ENCODE data around the gene KDM3B. TPM values are rescaled to one million over a fixed set of nuclear protein-coding genes. Genes with fewer than 3 reads are reported as not detected.

The KDM3B gene, protein sequence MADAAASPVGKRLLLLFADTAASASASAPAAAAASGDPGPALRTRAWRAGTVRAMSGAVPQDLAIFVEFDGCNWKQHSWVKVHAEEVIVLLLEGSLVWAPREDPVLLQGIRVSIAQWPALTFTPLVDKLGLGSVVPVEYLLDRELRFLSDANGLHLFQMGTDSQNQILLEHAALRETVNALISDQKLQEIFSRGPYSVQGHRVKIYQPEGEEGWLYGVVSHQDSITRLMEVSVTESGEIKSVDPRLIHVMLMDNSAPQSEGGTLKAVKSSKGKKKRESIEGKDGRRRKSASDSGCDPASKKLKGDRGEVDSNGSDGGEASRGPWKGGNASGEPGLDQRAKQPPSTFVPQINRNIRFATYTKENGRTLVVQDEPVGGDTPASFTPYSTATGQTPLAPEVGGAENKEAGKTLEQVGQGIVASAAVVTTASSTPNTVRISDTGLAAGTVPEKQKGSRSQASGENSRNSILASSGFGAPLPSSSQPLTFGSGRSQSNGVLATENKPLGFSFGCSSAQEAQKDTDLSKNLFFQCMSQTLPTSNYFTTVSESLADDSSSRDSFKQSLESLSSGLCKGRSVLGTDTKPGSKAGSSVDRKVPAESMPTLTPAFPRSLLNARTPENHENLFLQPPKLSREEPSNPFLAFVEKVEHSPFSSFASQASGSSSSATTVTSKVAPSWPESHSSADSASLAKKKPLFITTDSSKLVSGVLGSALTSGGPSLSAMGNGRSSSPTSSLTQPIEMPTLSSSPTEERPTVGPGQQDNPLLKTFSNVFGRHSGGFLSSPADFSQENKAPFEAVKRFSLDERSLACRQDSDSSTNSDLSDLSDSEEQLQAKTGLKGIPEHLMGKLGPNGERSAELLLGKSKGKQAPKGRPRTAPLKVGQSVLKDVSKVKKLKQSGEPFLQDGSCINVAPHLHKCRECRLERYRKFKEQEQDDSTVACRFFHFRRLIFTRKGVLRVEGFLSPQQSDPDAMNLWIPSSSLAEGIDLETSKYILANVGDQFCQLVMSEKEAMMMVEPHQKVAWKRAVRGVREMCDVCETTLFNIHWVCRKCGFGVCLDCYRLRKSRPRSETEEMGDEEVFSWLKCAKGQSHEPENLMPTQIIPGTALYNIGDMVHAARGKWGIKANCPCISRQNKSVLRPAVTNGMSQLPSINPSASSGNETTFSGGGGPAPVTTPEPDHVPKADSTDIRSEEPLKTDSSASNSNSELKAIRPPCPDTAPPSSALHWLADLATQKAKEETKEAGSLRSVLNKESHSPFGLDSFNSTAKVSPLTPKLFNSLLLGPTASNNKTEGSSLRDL (N-terminal part only)
- total RNA-seq (ENCODE audit: unreplicated experiment): 101 TPM
- long read RNA-seq, partial matches to known transcripts: 18 of 21 reads
- long read RNA-seq, other reads (novel, unspliced or antisense): 3 of 21 reads

- Mint-ChIP-seq H3K27ac (ENCODE audit: unreplicated experiment) (peak within 1 kb of the TSS; percentile 92), H3K4me3 (ENCODE audit: unreplicated experiment) (peak within 1 kb of the TSS; percentile 97), H3K4me1 (ENCODE audit: unreplicated experiment) (peaks cover 20% of the 10 kb centered on the region), H3K9me3 (ENCODE audit: unreplicated experiment) (no peaks in the 10 kb centered on the region), H3K36me3 (ENCODE audit: low read depth, unreplicated experiment) (peaks cover 31% of the 10 kb centered on the region), H3K27me3 (ENCODE audit: unreplicated experiment) (peaks cover 18% of the 10 kb centered on the region)
- TF ChIP-seq, protein P1, sequence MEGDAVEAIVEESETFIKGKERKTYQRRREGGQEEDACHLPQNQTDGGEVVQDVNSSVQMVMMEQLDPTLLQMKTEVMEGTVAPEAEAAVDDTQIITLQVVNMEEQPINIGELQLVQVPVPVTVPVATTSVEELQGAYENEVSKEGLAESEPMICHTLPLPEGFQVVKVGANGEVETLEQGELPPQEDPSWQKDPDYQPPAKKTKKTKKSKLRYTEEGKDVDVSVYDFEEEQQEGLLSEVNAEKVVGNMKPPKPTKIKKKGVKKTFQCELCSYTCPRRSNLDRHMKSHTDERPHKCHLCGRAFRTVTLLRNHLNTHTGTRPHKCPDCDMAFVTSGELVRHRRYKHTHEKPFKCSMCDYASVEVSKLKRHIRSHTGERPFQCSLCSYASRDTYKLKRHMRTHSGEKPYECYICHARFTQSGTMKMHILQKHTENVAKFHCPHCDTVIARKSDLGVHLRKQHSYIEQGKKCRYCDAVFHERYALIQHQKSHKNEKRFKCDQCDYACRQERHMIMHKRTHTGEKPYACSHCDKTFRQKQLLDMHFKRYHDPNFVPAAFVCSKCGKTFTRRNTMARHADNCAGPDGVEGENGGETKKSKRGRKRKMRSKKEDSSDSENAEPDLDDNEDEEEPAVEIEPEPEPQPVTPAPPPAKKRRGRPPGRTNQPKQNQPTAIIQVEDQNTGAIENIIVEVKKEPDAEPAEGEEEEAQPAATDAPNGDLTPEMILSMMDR (IDR thresholded peaks at IDR 0.05; ENCODE audit: unreplicated experiment): peak; percentile 100
- DNase-seq (ENCODE audit: low spot score): peak; percentile 99
Measured at GRCh38 chr5:138352071-138352721, at the start of gene KDM3B. Gene KDM3B (plus strand): TSS chr5:138352685. CDS start chr5:138352796, 111 bp downstream.

GRCh38 chr5:138303372-138303771 lies 49.1 kb upstream of the KDM3B start:
- H3K36me3 Mint-ChIP-seq (ENCODE audit: low read depth, unreplicated experiment): peaks cover 3% of the 10 kb centered on the region
- H3K27ac Mint-ChIP-seq (ENCODE audit: unreplicated experiment): no peak overlapping the region
- TF ChIP-seq, protein P1 (IDR thresholded peaks at IDR 0.05; ENCODE audit: unreplicated experiment): no peak
- H3K4me1 Mint-ChIP-seq (ENCODE audit: unreplicated experiment): no peaks in the 10 kb centered on the region
- H3K9me3 Mint-ChIP-seq (ENCODE audit: unreplicated experiment): no peaks in the 10 kb centered on the region
- H3K4me3 Mint-ChIP-seq (ENCODE audit: unreplicated experiment): no peak overlapping the region
- DNase-seq (ENCODE audit: low spot score): no peak
- no peaks in the 10 kb centered on the region for H3K27me3 Mint-ChIP-seq (ENCODE audit: unreplicated experiment)

DNA sequence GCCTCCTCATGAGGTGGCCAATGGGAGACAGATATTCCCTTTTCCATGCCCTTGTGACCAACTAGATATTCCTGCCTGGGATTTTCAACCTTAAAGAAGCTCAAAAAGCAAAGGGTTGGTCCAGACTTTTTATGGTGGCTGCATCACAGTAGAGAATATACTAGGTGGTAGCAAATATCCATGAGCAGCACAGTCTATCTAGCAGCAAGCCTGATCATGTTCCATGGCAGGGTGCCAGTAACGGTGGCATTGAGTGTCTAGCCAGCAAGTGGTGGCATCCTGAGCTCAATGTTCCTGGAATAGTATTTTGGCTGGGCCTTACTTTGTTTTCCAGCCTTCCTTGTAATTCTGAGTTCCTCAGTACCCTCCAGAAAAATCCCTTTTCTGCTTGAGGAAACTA lies 46.7 kb upstream of the KDM3B start:
- Mint-ChIP-seq H3K27me3 (ENCODE audit: unreplicated experiment) (no peaks in the 10 kb centered on the region), H3K27ac (ENCODE audit: unreplicated experiment) (no peak overlapping the region), H3K9me3 (ENCODE audit: unreplicated experiment) (no peaks in the 10 kb centered on the region), H3K4me3 (ENCODE audit: unreplicated experiment) (no peak overlapping the region), H3K4me1 (ENCODE audit: unreplicated experiment) (no peaks in the 10 kb centered on the region), H3K36me3 (ENCODE audit: low read depth, unreplicated experiment) (peaks cover 3% of the 10 kb centered on the region)
- DNase-seq (ENCODE audit: low spot score): no peak
- TF ChIP-seq, protein P1 (IDR thresholded peaks at IDR 0.05; ENCODE audit: unreplicated experiment): no peak

DNA sequence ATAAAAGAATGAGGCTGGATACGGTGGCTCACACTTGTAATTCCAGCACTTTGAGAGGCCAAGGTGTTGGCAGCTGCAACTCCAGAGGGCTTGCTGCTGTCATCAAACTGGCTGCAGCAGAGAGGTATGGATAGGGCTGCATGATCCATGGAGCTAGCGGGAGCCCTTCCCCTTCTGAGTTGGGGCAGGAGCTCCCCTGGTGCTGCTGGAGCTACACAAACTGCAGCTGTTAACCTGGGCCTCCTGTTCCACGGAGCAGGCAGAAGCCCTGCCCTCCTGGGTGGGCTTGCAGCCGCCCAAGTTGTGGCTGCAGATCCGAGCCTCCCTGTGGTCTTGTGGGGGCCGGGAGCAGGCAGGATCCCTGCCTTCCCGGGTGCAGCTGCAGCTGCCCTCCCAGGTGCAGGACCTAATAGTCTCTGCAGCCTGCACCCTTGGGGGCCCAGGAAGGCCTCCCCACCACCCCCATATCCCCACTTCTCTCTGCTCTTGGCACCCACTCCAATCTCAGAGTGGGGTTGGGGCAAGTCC lies 36.7 kb upstream of the KDM3B start:
- no peak for DNase-seq (ENCODE audit: low spot score)
- TF ChIP-seq, protein P1 (IDR thresholded peaks at IDR 0.05; ENCODE audit: unreplicated experiment): no peak
- H3K4me1 Mint-ChIP-seq (ENCODE audit: unreplicated experiment): no peaks in the 10 kb centered on the region

More for the DNA sequence above, 36.7 kb upstream of the KDM3B start:
- H3K4me3 Mint-ChIP-seq (ENCODE audit: unreplicated experiment): no peak overlapping the region
- H3K36me3 Mint-ChIP-seq (ENCODE audit: low read depth, unreplicated experiment): no peaks in the 10 kb centered on the region
- no peaks in the 10 kb centered on the region for H3K9me3 Mint-ChIP-seq (ENCODE audit: unreplicated experiment)
- H3K27me3 Mint-ChIP-seq (ENCODE audit: unreplicated experiment): peaks cover 2% of the 10 kb centered on the region
- no peak overlapping the region for H3K27ac Mint-ChIP-seq (ENCODE audit: unreplicated experiment)
